Renal pelvis (tissue), 4 donors: ENCODE data around the gene WNT9A. TPM values are rescaled to one million over a fixed set of nuclear protein-coding genes. Genes with fewer than 3 reads are reported as not detected.

Experiments used
- DNase-seq: peaks from one replicate; pipeline ENCODE4 v3.0.0-alpha.2; 2013
- polyA plus RNA-seq, 3 donors: library from polyadenylated mRNA; unstranded; fragments of 120-200 nt; gene quantifications; one replicate each; pipeline ENCODE4 v1.2.1, GENCODE V29; 2013; ENCODE audit not compliant: insufficient read length in 3 of 3

WNT9A gene
- polyA plus RNA-seq, 3 donors = 1.6 to 1.7 (median 1.6) TPM

DNA sequence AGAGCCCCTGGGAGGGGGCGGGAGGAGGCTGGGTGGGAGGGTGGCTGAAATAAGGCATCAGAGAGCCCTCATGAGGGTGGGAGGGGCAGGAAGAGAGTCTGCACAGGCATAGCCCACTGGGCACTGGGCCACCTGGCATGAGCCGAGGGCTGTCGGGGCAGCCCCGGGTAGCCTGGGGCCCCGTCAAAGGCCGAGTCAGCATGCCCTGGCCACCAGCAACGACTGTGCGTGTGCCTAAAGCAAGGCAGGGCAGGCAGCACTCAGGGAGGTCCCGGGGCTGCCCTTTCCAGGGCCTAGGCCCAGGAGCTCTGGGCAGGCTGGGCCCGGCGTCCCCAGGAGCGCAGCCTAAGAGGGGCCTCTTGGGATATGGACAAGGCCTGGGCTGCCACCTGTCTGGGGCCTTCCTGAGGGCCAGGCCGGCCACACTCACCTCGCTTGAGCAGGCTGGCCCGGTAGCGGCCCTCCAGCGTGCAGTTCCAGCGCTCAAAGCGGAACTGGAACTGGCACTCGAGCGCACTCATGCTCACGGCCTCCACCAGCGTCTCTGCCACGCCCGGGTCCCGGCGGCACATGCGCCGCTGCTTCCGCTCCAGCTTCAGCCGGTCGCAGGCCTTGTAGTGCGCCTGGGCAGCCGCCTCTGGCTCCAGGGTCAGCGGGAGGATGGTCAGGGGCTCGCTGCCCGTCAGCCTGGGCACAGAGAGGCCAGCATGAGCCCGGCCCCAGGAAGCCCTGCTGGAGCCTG, 22.7 kb downstream of the WNT9A start:
- DNase-seq = no peak

GRCh38 chr1:227924168-227924832, 23.4 kb downstream of the WNT9A start:
- DNase-seq = no peak

GRCh38 chr1:227923353-227924167, 24.2 kb downstream of the WNT9A start:
- DNase-seq = no peak

GRCh38 chr1:227922501-227923352, 25.0 kb downstream of the WNT9A start:
- DNase-seq = no peak

- no peak for DNase-seq
These were observed 26.1 kb downstream of the WNT9A start for GRCh38 chr1:227921461-227922185.

GRCh38 chr1:227920896-227921295, 26.8 kb downstream of the WNT9A start:
- no peak for DNase-seq

DNA sequence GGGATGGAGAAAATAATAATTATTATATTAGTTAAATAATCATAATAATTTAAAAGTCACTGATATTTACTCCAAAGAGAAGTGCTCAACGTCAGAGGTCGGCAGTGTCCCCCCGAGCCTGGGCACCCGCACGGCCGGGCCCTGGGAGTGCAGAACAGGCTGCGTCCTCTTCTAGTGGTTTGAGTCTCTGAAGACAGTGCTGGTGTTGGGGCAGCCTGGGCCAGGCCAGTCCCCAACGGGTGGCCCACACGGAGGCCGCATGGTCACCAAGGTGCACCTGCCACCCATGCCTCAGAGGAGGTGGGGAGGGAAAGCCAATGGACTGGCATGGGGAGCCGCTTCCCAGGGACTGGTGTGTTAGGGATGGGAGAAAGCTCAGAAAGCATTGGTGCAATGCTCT, 27.3 kb downstream of the WNT9A start:
- no peak for DNase-seq

DNA sequence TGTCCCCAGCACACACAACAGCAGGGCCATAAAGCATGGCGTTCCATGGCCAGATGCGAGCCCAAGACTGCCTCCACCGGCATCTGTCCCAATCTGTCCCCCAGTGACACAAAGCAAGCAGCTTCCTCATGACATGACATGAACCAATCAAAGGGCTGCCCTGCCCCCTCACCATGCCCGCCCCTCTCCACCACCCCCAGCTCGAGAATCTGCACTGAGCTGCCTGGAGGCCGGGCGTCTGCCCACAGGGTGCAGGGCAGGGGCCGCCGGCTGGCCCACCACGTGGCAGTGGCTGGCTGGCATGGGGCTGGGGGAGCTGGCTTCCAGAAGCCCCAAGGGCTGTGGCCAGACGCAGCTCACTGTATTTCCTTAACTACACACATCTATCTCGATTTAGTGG, 27.8 kb downstream of the WNT9A start:
- DNase-seq = no peak

GRCh38 chr1:227918736-227919135, 29.0 kb downstream of the WNT9A start:
- DNase-seq = no peak

GRCh38 chr1:227918083-227918700, 29.5 kb downstream of the WNT9A start:
- no peak for DNase-seq

DNA sequence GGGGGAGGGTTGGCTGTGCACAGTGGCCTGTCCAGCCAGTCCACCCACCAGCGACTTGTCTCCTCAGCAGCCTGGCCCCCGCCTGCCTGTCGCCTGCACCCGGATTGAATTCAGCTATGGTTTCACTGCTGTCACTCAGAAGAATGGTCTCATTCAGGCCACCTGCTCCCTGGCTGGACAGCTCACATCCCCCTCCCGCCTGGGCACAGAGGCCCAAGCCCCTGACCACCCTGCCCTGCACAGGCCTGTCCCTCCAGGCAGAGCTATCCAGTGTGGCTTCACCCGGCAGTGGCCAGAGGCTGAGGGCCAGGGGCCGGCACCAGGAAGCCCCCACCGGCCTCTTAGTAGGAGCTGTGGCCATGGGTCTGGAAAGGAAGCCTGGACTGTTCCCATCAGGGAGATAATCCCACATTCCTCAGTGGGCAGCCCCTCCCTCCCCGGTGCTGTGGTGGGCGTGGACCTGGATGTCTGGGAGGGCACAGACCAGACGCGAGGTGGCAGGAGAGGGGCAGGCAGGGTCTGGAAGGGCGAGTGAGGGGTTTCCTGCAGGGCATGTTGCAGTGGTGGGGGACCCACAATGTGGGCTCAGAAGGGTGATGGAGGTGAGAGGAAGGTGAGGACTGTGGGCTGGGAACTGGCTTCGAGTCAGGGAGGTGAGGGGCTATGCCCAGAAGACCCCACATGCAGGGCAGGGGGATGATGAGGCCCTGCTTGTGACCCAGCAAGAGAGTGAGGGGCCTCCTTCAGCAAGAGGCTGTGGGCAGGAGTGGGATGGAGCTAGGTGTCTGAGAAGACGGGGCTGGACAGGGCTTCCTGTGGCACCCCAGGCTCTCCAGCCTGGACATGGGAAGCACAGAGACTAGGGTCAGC, 30.4 kb downstream of the WNT9A start:
- no peak for DNase-seq

GRCh38 chr1:227916655-227917054, 31.1 kb downstream of the WNT9A start:
- DNase-seq = no peak

DNA sequence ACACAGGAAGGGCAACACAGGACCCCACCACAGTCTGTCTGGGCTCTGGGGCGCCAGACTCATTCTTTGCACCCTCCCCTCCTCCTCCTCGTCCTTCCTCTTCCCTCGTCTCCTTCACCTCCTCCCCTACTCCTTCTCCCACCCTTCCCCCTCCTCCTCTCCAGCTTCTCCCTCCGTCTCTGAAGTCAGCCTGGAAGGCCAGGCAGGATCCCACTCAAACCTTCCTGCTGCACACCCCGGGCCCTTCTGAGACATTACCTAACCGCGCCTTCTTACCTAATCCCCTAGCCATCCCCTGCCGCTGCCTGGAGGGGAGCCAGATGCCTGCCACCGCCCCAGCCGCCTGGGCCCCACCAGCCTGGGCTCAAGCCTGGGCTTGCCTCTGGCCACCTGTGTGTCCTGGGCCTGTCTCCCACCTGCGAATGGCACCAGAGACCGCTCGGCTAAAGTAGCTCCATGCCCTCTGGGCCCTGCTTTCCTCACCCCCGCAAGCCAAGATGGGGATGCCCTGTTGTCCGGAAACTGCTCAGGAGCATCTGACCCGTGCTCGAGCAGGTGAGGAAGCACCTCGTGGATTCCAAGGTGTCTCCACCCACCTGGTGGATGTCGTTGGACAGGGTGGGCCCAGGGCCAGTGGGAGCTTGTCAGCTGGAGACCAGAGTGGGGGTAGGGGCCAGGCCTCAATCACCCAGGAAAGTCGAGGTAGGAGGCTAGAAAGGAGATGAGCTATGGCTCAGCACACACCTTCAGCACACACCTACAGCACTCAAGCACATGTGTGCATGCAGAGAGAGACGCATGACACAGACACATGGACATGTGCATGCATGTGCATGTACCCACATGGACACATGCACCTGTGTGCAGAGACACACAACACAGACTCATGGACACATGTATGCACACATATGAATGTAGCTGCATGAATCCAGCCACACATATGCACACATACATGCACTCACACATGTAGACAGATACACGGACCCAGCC, 31.9 kb downstream of the WNT9A start:
- no peak for DNase-seq

- DNase-seq = no peak
These were observed 32.8 kb downstream of the WNT9A start for GRCh38 chr1:227914801-227915563.

- peak; percentile 71 for DNase-seq
These were observed 33.7 kb downstream of the WNT9A start for GRCh38 chr1:227913764-227914721.

- no peak for DNase-seq
These were observed 34.4 kb downstream of the WNT9A start for GRCh38 chr1:227913396-227913763.
